HG02973 (cell line): ENCODE data around the gene ERC2.

Experiments used
- ATAC-seq: cut with Tn5 transposase; IDR thresholded peaks from one replicate; pipeline ENCODE4 v1.9.1; 2021; ENCODE audit warnings: moderate library complexity; ENCODE audit not compliant: unreplicated experiment

Gene ERC2

GRCh38 chr3:55576621-55577388, 891.5 kb downstream of the ERC2 start:
- no peak for ATAC-seq

- no peak for ATAC-seq
Measured at GRCh38 chr3:55574671-55575070, 893.6 kb downstream of the ERC2 start.

DNA sequence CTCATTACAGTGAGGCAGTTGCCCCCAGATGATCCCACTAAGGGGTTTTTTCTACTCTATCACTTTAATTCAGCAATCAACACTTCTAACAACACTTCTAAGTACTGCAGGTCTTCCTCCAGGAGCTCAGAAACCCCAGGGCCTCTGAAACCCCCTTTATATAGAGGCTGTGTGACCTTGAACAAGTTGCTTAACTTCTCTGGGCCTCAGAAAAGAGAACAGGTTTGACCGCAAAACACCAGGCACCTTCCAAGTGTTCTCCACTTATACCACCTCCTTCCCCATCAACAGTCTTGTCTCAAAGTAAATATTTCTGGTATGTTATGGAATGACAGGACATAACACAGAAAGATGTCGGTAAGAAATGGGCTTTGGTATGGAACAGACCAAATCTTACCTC, 895.5 kb downstream of the ERC2 start:
- no peak for ATAC-seq

DNA sequence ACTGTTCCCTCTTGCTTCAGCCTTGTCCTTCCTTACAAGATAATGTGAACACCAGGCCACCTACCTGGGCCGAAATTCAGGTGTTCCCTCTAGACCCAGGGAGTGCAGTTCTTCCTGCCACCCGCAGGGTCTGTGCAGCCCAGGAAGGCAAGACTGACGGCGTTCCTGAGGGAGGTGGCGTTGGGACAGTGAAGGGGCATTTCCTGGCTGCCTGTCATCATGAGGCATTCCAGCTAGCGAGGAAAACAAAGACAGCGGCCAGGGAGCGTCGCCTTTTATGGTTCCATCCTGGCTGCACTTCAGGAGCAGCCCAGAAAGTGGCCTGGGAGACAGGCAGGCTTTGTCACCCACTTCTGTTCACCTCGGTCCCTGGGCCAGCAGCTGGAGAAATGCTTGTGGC, 896.4 kb downstream of the ERC2 start:
- no peak for ATAC-seq

- ATAC-seq = no peak
Measured at GRCh38 chr3:55571216-55571813, 897.0 kb downstream of the ERC2 start.

DNA sequence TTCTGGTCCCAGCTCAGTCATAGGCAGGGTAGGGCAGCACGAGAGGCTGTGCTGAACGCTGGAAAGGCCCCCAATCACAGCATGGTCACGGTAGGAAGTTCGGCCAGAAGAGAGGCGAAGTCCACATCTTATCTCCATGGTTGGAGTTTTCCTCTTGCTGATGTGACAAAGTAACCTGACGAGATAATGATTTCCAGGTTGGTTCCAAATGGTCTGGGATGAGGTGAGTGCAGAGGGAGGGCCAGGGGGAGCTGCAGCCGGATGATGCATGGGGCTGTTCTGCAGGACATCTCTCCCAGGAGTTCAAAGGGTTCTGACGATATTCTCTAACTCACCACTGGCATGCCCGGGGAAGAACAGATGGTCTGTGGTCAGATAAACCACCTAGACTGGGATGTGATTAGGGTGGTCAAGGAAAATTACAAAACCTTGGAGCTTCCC, 898.0 kb downstream of the ERC2 start:
- ATAC-seq = no peak

GRCh38 chr3:55569033-55569599, 899.2 kb downstream of the ERC2 start:
- ATAC-seq = no peak

DNA sequence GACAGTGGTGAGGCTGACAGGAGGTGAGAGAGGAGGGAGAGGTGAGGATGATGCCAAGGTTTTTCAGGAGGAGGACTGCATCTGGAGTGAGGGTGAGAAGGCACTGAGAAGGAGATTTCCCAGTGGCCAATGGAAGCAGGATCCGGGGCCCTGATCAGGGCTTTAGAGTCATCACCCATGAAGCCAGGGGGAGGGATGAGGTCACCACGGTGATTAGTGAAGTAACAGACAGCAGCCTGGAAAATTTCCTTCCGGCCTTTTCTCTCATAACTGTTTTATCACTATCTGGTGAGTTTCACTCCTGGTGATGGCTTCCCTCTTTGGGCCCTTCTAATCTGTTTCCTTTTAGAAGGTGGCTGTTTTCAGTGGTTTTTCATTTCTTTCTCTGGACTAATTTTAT, 900.7 kb downstream of the ERC2 start:
- ATAC-seq = no peak

DNA sequence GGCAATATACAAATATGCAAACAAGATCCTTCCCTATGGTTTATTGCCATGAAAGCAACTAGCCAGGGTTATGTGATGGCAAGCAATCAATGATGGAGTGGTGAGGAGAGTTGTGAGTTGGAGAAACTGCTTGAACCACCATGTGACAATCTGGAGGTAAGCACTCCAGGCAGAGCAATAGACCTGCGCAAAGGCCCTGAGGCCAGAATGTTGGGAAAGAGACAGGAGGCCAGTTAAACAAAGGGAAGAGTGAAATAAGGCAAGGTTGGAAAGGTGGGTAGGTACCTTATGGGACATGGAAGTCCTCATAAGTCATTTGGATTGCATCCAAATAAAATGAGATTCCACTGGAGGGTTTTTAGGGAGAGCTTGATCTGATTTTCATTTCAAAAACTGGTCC, 901.1 kb downstream of the ERC2 start:
- no peak for ATAC-seq

DNA sequence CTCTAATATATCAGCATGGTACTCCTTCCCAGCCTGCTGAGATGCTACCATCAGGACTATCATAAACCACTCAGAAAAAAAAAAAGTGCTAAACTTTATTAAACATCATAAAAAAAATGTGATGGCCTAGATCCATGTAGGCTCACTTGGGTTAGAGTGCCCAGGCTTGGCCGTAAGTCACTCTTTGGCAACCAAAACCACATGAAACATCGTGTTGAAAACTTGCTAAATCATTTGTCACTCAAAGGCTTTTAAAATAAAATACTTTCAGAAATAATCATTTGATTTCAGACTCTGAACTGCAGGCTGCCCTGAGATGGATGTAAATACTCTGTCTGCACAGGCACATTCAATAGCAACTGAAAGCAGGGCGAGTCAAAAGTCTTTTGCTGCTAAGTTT, 902.7 kb downstream of the ERC2 start:
- no peak for ATAC-seq

GRCh38 chr3:55564726-55565125, 903.5 kb downstream of the ERC2 start:
- ATAC-seq = no peak

GRCh38 chr3:55562700-55563099, 905.6 kb downstream of the ERC2 start:
- no peak for ATAC-seq

DNA sequence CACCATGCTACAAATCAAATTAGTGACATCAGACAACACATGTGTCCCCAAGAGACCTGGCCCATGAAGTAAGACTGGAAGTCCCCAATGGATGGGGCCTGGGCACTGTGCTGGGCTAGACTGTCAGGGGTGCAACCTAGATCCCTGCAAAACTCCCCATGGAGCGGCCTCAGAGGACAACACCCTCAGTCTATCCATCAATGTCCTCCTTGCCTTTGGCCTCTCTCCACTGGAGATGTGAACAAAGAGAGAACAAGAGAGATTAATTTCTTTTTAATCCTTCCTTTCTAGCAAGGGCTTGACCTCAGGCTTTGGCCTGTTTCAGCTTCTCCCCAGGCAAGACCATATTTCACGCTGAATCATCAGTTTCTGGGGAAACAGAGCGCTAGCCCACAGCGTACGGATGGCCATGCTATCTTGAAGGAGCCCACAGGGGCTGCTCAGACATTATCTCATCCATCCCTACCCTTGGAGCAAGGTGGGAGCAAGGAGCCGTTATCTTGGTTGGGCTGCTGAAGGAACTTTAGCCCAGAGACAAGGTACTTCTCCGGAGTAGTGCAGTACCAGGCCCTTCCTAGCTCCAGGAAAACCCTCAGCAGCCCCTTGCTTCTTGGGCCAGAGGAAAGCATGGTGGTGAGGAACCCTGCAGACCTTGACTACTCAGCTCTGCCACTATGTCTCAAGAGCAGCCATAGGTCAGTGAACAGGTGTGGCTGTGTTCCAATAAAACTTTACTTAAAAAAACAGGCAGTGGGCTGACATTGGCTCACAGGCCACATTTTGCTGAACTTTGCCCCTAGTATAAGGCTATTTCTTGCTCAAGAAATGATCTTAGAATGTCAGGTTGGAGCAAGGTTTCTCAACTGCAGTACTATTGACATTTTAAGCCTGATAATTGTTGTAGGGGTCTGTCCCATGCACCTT, 908.5 kb downstream of the ERC2 start:
- ATAC-seq = no peak

GRCh38 chr3:55558316-55558715, 910.0 kb downstream of the ERC2 start:
- no peak for ATAC-seq

GRCh38 chr3:55557549-55557948, 910.7 kb downstream of the ERC2 start:
- ATAC-seq = no peak

DNA sequence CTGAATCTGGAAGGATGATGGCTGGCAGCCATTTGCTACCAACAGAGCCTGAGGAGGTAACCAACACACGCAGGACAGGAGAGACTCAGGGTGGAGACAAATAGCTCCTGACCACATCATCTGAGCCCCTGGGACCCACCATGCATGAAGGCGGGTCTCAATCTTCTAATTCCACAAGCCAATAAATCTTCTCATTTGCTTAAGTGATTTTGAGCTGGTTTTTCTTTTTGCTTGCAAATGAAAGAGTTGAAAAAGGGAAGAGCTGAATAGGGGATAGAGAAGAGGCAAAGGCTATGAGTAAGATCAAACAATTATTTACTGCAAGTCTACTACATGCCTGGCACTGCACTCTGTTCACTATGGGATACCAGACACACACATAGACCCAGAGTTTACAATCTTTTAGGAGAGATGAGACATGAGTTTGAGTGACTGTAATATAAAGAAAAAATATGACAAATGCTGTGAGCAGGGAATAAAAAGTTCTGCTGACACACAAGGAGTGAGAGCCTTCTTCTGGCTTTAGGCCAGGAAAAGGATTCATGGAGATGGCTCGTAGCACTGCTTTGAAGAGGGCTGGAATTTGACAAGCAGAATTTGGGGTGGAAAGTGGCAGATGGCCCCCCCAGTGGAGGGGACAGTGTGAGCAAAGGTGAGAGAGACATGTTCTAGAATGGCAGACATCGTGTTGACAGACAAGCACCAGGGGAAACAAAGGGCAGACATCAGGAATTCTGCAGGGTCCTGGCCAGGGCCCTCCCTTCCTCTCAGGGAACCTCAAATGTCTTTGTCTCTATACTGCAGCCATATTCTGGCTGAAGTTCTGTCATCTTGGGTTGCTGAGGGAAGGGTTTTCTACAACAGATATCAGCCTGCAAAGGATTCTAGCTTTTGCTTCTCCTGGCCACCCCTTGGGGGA, 911.4 kb downstream of the ERC2 start:
- ATAC-seq = no peak

DNA sequence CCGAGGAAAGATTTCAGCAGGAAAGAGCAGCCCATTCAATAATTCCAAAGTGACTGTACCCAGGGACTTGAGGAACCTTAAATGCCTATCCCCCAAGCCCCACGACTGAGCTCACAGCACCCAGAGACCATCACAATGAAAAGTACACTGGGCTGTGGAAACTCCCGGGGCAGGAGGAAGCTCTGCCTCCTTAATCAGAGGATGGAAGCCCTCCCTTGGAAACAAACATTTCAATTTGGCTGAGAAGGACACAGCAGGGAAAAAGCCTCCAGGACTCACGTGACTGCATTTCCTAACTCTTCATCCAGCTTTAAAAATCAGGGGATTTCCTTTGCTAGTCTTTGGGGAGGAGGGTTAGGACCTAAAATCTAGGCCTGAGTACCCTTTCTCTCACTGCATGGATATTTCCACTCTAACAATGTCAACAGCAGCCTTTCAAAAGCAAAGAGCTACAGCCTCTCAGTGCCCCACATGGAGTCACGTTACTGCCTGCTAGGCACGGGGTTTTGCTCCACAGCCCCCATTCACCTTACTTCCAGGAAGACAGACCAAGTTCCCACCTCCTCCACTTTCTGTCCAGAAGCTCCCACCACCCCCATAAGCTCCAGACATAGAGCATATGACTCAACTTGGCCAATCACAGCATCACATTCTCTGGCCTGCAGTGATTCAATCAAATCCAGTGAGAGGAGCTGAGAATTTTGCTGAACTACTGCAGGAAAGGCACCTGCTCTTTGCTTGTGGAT, 912.2 kb downstream of the ERC2 start:
- no peak for ATAC-seq

- ATAC-seq = no peak
Measured at GRCh38 chr3:55554634-55555425, 913.4 kb downstream of the ERC2 start.

- ATAC-seq = no peak
Measured at GRCh38 chr3:55551644-55552043, 916.6 kb downstream of the ERC2 start.
